Mammary epithelial cell (primary cell): Measurements from ENCODE around the gene MACROD1.

ENCODE experiments used
- EZH2 ChIP-seq: IDR thresholded peaks from 2 replicates; pipeline ENCODE4 v1.6.1; 2012; ENCODE audit warnings: low read length, inconsistent platforms, borderline replicate concordance
- TF ChIP-seq, protein P1 (sequence below), 2 donors: IDR thresholded peaks in 1 of 2; conservative IDR thresholded peaks in 1 of 2; 2 replicates each; pipeline ENCODE4 v1.5.1; 2011 to 2012; ENCODE audit warnings: inconsistent platforms in 2 of 2, low read length in 2 of 2, mild to moderate bottlenecking in 2 of 2, control low read depth in 1 of 2, low read depth in 1 of 2; ENCODE audit not compliant: insufficient read depth in 1 of 2; ENCODE audit errors: extremely low read depth in 1 of 2

DNA sequence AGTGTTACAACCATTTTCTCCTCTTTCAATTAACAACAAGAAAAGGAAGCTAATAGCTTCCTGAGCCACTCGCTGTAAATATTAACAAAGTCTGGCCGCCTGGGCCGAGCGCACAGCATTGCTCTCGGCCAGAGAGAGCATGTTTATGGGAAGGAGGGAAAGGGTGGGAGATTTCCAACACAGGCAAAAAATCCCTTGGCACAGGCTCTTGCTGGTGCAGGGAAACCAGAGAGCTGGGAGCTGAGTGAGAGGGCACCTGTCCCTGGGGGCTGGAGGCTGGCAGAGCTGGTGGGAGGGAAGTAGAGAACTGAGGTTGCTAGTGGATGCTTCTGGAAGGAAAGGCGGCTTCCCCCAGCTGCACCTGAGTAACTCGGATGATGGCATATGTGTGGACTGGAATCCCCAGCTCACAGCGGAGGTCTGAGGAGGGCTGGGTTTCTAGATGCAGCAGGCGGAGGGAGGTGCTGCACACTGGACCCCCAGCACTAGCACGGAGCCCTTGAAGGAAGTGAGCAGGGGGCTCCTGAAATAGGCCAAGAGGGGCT, 70.6 kb downstream of the MACROD1 start:
- TF ChIP-seq, protein P1, sequence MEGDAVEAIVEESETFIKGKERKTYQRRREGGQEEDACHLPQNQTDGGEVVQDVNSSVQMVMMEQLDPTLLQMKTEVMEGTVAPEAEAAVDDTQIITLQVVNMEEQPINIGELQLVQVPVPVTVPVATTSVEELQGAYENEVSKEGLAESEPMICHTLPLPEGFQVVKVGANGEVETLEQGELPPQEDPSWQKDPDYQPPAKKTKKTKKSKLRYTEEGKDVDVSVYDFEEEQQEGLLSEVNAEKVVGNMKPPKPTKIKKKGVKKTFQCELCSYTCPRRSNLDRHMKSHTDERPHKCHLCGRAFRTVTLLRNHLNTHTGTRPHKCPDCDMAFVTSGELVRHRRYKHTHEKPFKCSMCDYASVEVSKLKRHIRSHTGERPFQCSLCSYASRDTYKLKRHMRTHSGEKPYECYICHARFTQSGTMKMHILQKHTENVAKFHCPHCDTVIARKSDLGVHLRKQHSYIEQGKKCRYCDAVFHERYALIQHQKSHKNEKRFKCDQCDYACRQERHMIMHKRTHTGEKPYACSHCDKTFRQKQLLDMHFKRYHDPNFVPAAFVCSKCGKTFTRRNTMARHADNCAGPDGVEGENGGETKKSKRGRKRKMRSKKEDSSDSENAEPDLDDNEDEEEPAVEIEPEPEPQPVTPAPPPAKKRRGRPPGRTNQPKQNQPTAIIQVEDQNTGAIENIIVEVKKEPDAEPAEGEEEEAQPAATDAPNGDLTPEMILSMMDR (conservative IDR thresholded peaks at IDR 0.05 in 1 of 2, IDR thresholded peaks at IDR 0.05 in 1 of 2; ENCODE audit: extremely low read depth in 1 of 2, insufficient read depth in 1 of 2, low read depth in 1 of 2, low read length in 2 of 2), result no peak
- TF ChIP-seq EZH2, result no peak
